Esophagus muscularis mucosa (tissue), 3 donors: ENCODE measurements around the gene DNMT3B.

ENCODE experiments used
- CTCF ChIP-seq, 3 experiments: fragments of 200-600 bp in 2 of 3; fragments of 450-650 bp in 1 of 3; sonication (generic) in 2 of 3; IDR thresholded peaks; one replicate each; pipeline ENCODE4 v1.5.1; 2017 to 2019; ENCODE audit warnings: antibody characterized with exemption in 3 of 3, mild to moderate bottlenecking in 2 of 3, moderate library complexity in 1 of 3
- POLR2A ChIP-seq: fragments of 450-650 bp; IDR thresholded peaks from one replicate; pipeline ENCODE4 v1.6.1; 2017; ENCODE audit warnings: antibody characterized with exemption, moderate library complexity, mild to moderate bottlenecking, low read depth
- POLR2AphosphoS5 ChIP-seq, 2 donors: sonication (generic); formaldehyde crosslinking; IDR thresholded peaks; one replicate each; pipeline ENCODE4 v1.6.1; 2017; ENCODE audit warnings: antibody characterized with exemption in 2 of 2

- no peak for TF ChIP-seq CTCF (IDR thresholded peaks at IDR 0.05)
- no peak for TF ChIP-seq POLR2A
- TF ChIP-seq POLR2AphosphoS5 (IDR thresholded peaks at IDR 0.05): no peak
Measured at GRCh38 chr20:32763202-32764004, 1.2 kb downstream of the DNMT3B start.
